SK-N-SH treated with all-trans-retinoic acid at 6 μM for 48 hours (cell line): ENCODE results near the gene DNAH14.

Experiments
- ARNTL ChIP-seq: fragments of 450-650 bp; formaldehyde crosslinking; IDR thresholded peaks from 2 replicates; pipeline ENCODE4 v1.5.0; 2020; ENCODE audit warnings: low read depth, mild to moderate bottlenecking, moderate library complexity, borderline replicate concordance
- PATZ1 ChIP-seq: fragments of 250-450 bp; sonication (Bioruptor Pico); IDR thresholded peaks from 2 replicates; pipeline ENCODE4 v1.8.0; 2020; ENCODE audit warnings: mild to moderate bottlenecking, moderate library complexity, borderline replicate concordance
- TF ChIP-seq, protein P1 (sequence below): fragments of 250-450 bp; sonication (Bioruptor Pico); IDR thresholded peaks from 2 replicates; pipeline ENCODE4 v1.5.1; 2021; ENCODE audit warnings: mild to moderate bottlenecking, moderate library complexity

GRCh38 chr1:224996266-224996665 lies 66.8 kb downstream of the DNAH14 start:
- TF ChIP-seq PATZ1 (CRISPR knock-in tag) (no peak), ARNTL (CRISPR knock-in tag) (no peak)
- TF ChIP-seq, protein P1, sequence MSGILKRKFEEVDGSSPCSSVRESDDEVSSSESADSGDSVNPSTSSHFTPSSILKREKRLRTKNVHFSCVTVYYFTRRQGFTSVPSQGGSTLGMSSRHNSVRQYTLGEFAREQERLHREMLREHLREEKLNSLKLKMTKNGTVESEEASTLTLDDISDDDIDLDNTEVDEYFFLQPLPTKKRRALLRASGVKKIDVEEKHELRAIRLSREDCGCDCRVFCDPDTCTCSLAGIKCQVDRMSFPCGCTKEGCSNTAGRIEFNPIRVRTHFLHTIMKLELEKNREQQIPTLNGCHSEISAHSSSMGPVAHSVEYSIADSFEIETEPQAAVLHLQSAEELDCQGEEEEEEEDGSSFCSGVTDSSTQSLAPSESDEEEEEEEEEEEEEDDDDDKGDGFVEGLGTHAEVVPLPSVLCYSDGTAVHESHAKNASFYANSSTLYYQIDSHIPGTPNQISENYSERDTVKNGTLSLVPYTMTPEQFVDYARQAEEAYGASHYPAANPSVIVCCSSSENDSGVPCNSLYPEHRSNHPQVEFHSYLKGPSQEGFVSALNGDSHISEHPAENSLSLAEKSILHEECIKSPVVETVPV (CRISPR knock-in tag): no peak
